ENCODE results near the gene KIF3A.

The KIF3A gene

DNA sequence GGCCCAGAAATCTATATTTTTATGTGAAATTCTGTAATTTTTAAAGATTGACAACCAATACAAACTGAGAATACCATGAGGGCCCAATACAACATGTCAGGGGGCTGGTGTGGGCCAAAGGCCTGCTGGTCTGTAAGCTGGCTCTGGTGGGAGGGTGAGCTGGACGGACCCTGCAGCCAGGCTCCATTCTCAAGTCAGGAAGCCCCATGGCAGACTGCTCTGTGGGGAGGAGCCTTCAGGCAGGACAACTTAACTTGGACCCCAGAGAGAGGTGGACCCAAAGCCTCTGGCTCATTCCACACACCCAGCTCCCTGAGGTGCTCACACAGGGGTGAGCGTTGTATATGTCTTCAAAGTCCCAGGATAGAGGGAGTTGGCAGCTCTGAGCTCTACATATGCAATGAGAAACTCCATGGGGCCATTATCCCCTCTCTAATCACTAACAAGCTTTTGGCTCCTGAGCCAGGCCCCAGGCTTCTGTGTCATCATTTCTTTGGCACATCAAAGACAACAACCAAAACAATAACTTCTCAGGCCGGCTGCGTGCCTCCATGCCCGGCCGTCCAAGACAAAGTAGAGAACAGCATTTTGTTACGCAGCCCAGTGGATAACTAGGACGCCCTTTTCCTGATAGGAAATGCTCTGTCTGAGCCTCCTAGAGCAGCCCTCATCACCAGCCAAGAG, 33.3 kb upstream of the KIF3A start:
- DNase-seq: peak in 1 of 2 donors; percentile 78
- Histone ChIP-seq H3K9me3 (no peaks in the 10 kb centered on the region), H3K27me3 (no peaks in the 10 kb centered on the region), H3K27ac (peak overlapping the region; percentile 85 to 98), H3K36me3 (peaks cover 0 to under 1% (median 0%) of the 10 kb centered on the region in 3 donors), H3K4me1 (peaks cover 0 to 97% (median 80%) of the 10 kb centered on the region in 4 donors), H3K4me3 (no peak overlapping the region)
- TF ChIP-seq, protein P1, sequence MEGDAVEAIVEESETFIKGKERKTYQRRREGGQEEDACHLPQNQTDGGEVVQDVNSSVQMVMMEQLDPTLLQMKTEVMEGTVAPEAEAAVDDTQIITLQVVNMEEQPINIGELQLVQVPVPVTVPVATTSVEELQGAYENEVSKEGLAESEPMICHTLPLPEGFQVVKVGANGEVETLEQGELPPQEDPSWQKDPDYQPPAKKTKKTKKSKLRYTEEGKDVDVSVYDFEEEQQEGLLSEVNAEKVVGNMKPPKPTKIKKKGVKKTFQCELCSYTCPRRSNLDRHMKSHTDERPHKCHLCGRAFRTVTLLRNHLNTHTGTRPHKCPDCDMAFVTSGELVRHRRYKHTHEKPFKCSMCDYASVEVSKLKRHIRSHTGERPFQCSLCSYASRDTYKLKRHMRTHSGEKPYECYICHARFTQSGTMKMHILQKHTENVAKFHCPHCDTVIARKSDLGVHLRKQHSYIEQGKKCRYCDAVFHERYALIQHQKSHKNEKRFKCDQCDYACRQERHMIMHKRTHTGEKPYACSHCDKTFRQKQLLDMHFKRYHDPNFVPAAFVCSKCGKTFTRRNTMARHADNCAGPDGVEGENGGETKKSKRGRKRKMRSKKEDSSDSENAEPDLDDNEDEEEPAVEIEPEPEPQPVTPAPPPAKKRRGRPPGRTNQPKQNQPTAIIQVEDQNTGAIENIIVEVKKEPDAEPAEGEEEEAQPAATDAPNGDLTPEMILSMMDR (IDR thresholded peaks at IDR 0.05): no peak
- intact Hi-C loops (cut with DNase I; ENCODE audit: low total_unique reads): no loop called here

GRCh38 chr5:132768485-132768868, 31.1 kb upstream of the KIF3A start:
- no peak for DNase-seq
- Histone ChIP-seq H3K4me3 (no peak overlapping the region), H3K4me1 (peaks cover 0 to 81% (median 68%) of the 10 kb centered on the region in 4 donors), H3K9me3 (no peaks in the 10 kb centered on the region), H3K27me3 (no peaks in the 10 kb centered on the region), H3K36me3 (peaks cover 18 to 22% (median 19%) of the 10 kb centered on the region in 3 donors), H3K27ac (peak overlapping the region; percentile 43 to 52)
- TF ChIP-seq, protein P1 (IDR thresholded peaks at IDR 0.05): no peak
- intact Hi-C loops (cut with DNase I; ENCODE audit: low total_unique reads): no loop called here

- DNase-seq: no peak
Measured at GRCh38 chr5:132767150-132767549, 29.8 kb upstream of the KIF3A start.

GRCh38 chr5:132766806-132767055, 29.4 kb upstream of the KIF3A start:
- Histone ChIP-seq H3K27ac (peak overlapping the region in 1 of 2 donors; percentile 7), H3K9me3 (no peaks in the 10 kb centered on the region), H3K36me3 (peaks cover 35 to 39% (median 36%) of the 10 kb centered on the region in 3 donors), H3K4me1 (peaks cover 0 to 63% (median 51%) of the 10 kb centered on the region in 4 donors), H3K4me3 (no peak overlapping the region), H3K27me3 (no peaks in the 10 kb centered on the region)
- no peak for DNase-seq
- intact Hi-C loops (cut with DNase I; ENCODE audit: low total_unique reads): no loop called here
- TF ChIP-seq, protein P1 (IDR thresholded peaks at IDR 0.05): no peak

More at GRCh38 chr5:132767150-132767549, 29.8 kb upstream of the KIF3A start:
- Histone ChIP-seq H3K4me3 (no peak overlapping the region), H3K4me1 (peaks cover 0 to 68% (median 55%) of the 10 kb centered on the region in 4 donors), H3K9me3 (no peaks in the 10 kb centered on the region), H3K27ac (no peak overlapping the region), H3K27me3 (no peaks in the 10 kb centered on the region), H3K36me3 (peaks cover 31 to 35% (median 33%) of the 10 kb centered on the region in 3 donors)
- intact Hi-C loops (cut with DNase I; ENCODE audit: low total_unique reads): no loop called here
- TF ChIP-seq, protein P1 (IDR thresholded peaks at IDR 0.05): no peak

- peak overlapping the region; percentile 5 to 7 for H3K27ac ChIP-seq
- intact Hi-C loops (cut with DNase I; ENCODE audit: low total_unique reads): no loop called here
- peaks cover 40 to 44% (median 41%) of the 10 kb centered on the region in 3 donors for H3K36me3 ChIP-seq
- no peaks in the 10 kb centered on the region for H3K27me3 ChIP-seq
- TF ChIP-seq, protein P1 (IDR thresholded peaks at IDR 0.05): no peak
- peak in 1 of 2 donors; percentile 48 for DNase-seq
- H3K9me3 ChIP-seq: no peaks in the 10 kb centered on the region
- H3K4me1 ChIP-seq: peaks cover 0 to 58% (median 46%) of the 10 kb centered on the region in 4 donors
- no peak overlapping the region for H3K4me3 ChIP-seq
Measured at GRCh38 chr5:132766020-132766805, 28.9 kb upstream of the KIF3A start.
